Measurements from ENCODE around the gene TBC1D22A.

TBC1D22A gene

DNA sequence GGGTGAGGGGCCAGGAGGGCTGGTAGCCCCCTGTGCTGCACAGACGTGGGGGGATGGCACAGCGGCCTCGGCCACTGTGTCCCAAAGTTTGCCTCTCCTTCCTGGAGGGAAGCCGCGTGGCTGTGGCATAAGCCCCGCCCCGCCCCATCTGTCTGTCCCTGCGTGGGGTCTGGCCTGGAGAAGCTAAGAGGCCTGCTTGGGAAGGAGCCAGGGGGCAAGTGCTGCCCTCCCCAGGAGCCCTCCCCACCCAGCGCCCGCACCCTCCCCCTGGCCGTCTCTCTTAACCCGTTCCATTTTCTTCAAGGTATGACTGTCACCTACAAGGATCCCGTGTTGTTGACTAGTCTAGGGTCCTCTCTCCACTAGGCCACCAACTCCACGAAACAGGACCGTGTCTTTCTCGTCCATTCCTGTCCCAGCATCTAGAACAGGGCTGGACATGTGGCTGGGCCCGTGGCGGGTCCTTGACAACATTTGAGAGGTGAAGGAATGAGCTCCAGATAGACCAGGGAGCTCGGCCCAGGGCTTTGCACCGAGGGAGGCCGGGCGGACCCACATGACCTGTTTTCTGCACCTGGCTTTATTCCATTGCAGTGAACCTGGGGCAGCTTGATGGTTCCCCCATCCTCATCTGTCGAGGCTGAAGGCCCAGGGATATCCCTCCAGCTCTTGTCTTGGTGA is 428.0 kb downstream of the TBC1D22A start:
- DNase-seq (ENCODE audit: low read depth in 2 of 2), result no peak

DNA sequence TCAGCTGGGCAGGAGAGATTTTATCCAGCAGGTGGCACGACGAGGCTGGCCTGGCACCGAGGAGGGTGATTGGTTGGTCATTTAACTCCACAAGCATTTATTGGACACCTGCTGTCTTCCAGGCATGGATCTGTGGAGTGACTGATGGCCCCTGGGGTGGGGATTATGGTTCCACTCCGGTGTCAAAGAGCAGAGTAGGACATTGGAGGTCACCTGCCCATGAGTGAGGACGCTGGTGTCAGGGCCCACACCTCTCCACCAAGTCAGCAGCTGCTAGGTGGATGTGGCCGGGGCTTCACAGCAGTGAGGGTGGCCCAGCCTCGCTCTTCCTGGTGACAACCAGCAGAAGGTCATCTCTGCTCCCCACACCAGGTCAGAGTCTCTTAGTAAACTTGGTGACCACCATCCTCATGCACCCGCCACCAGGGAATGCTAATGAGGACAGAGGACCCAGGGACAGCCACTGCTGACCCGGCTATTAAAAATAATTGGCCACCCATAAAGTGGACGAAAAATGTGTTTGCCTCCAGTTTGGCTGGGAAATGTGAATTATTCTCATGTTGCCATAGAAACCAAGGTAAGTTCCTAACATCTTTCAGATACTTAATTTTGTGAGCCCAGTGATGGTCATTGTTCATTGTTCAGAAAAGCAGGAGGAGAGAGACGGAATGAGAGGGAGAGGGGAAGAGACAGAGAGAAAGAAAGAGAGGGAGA is 428.7 kb downstream of the TBC1D22A start:
- no peak for DNase-seq (ENCODE audit: low read depth in 2 of 2)

DNA sequence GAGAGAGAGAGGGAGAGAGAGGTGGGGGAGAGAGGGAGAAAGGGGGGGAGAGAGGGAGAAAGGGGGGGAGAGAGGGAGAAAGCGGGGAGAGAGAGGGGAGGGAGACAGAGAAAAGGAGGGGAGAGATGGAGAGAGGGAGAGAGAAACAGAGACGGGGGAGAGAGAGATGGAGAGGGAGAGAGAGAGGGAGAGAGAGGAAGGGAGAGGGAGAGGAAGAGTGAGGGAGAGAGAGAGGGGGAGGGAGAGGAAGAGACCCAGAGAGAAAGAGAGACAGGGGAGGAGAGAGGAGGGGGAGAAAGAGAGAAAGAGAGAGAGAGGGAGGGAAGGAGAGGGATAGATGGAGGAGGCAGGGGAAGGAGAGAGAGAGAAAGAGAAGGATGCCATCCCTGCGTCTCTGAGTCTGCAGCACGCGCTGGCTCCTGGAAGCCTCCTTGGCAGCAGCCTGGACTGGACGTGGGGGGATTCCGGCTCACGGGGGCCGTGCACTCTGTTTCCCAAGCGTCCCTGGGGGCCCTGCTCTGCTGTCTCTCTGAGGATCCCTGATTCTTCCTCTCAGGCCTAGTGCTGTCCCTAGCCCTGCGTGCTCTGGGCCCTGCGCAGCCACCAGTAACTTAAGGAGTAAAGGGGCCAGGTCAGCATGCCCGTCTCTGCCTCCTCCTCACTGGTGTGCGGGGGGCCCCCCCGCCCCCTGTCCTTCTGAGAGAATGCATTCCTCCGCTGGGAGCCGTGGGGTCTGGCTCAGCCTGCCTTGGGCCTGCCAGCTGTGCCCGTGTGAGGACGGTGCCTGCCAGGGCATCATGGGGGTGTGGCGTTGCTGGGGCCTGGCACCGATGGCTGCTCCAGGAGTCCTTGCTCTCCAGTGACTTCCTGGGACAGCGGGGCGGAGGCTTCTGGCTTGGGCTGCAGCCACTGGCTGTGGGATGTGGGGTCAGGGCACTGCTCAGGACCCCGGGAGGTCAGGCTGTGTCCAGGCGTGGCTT is 429.5 kb downstream of the TBC1D22A start:
- DNase-seq (ENCODE audit: low read depth in 2 of 2), result no peak

DNA sequence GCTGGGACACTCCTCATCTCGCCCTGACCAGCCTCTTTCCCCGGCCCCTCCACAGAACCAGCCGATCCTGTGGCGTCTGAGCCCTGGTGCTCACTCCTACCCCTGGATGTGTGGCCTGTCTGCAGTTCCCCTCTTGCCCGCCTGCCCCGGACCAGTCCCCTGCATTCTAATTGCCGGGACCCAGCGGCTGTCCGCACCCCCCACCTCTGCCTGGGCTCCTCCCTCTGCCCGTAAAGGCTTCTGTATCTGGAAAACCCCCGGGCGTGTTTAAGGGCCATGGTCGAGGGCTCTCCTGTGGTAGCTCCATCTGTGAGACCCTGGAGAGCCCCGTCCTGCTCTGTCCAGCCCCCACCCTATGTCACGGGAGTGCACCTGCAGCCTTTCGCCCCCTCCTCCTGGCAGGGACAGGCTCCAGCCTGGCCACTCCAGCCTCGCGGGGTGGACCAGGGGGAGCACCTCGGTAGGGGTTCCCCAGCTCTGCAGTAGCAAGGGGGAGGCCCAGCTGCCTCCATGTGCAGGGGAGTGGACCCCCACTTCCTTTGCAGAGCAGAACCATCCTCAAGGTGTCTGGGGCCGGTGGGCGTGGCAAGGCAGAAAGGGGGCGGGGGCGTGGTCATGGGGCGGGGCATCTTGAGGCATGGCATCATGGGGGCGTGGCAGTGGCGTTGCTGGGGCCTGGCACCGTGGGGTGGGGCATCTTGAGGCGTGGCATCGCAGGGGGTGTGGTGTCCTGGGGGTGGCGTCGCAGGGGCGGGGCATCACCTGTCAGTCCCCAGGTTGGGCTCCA is 430.4 kb downstream of the TBC1D22A start:
- DNase-seq (ENCODE audit: low read depth in 2 of 2), result peak in 1 of 2 donors; percentile 10

DNA sequence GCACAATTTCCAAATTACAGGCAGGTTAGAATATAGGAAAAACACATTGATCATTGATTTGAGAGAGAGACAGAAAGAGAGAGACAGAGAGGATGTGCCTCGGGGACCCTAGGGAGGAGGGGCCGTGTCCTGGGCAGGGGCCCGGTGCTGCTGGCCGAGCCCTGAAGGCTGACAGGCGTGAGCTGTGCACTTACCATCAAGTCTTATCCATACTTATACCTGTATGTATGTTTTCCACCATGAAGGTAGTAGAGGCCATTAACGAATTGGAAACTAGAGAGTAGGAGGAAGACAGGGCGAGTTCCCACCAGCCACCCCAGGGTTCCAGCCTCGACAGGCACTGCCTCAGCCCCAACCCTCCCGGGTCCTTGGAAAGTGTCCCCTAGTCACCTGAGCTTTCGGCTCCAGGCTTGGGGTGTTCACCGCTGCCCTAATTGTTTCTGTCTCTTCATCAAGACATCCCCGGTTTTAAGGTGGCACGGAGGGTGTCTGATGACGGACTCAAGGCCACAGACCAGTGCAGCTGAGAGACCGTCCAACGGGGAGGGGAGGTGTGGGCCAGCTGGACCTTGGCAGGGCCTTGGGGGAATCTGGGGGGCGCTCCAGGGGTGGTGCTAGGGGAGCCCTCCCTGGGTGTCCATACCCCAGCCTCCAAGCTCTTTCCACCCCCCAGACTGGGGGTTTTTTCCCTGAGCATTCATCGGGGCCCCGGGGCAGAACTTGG is 431.3 kb downstream of the TBC1D22A start:
- DNase-seq (ENCODE audit: low read depth in 2 of 2), result no peak

DNA sequence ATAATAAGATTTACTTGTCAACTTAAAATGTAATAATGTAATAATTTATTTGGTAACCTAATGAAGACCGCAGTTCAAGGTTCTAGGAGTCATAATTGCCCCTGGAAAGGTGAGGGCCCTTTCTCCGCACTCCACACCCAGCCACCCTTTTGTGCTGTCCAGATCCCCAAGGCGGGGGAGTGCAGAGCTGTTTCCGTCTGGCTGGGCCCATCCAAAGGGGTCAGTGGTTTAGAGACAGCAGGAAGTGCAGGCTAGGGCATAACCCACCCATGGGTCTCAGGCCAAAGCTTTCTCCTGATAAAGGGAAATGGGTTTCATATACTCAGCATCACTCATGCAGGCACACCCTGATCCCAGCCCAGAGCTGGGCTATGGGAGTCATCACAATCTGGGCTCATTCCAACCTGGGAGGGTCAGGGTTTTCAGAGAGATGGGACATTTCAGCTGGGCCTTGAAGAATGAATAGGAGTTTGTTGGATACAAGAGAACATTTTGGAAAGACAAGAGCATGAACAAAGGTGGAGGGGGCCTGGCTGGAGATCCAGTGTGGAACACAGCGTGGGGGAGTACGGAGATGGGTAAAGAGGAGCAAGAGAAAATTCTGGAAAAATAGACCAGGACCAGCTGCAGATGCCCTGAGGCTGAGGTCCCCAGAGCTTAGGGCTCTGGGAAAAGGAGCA is 432.2 kb downstream of the TBC1D22A start:
- DNase-seq (ENCODE audit: low read depth in 2 of 2), result no peak

DNA sequence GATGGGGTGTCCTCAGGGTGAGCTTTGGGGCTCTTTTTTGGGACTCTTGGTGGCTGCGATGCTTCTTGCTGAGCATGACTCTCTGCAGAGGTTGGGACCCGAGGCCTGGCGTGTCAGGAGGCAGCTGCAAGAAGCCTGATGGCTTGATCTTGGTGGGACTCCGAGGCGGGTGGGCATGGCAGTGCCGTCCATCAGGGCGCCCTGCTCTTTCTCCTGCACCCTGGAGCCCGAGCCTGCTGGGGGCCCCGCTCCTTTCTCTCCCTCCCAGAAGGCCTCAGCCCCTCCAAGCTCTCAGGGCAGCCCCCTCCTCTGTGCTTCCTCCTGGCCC is 432.7 kb downstream of the TBC1D22A start:
- no peak for DNase-seq (ENCODE audit: low read depth in 2 of 2)

DNA sequence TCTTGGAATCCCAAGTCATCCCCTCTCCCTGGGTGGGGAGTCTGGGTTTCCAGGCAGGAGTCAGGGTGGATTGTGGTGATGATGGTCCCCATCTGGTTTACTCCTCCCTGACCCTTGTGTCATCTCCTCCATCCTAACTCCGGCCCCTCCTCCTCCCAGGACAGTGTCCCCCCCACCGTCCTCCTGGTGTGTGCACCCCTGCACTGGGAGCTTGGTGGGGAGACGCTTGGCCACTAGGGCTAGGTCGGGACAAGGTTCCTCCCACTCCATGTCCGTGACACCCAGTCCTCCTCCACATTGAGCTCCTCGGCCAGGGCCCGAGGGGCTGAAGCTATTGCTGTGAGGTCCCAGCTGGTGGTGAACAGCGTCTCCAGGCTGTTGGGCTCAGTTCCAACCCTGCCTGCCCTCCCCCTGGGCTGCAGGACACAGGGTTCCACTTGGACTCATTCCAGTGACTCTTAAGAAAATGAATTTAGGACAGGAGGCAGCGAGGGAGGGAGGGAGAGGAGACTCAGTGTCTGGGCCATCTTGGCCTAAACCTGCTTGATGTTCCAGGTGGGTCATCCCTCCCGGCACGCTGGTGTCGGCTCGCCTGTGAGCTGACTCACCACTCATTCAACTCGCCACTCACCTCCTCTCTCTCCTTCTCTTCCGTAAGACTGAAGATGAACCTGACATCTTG is 433.2 kb downstream of the TBC1D22A start:
- DNase-seq (ENCODE audit: low read depth in 2 of 2), result no peak

DNA sequence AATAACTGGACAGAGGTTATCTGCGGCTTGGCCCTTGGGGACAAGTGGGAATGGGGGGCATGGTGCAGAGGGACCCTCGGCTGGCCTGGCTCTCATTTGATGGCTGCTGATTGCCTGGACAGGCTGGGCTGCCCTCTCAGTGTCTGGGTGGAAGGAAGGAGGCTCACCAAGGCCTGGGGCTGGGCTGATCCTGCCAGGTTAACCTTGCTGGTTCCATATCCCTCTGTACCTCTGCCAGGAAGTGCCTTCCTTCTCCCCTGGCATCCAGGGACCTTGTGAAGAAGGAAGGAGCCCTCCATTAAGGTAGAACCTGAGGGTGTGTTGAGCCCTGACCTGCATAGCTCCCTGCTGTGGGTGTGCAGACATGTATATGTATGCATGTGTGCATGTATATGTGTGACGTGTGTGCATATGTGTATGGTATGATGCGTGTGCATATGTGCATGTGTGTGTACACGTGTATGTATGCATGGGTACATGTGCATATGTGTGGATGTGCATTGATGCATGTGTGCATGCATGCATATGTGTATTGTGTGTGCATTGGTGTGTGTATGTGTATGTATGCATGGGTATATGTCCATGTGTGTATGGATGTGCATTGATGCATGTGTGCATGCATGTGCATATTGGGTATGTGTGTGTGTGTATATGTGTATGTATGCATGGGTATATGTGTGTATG is 433.9 kb downstream of the TBC1D22A start:
- no peak for DNase-seq (ENCODE audit: low read depth in 2 of 2)

DNA sequence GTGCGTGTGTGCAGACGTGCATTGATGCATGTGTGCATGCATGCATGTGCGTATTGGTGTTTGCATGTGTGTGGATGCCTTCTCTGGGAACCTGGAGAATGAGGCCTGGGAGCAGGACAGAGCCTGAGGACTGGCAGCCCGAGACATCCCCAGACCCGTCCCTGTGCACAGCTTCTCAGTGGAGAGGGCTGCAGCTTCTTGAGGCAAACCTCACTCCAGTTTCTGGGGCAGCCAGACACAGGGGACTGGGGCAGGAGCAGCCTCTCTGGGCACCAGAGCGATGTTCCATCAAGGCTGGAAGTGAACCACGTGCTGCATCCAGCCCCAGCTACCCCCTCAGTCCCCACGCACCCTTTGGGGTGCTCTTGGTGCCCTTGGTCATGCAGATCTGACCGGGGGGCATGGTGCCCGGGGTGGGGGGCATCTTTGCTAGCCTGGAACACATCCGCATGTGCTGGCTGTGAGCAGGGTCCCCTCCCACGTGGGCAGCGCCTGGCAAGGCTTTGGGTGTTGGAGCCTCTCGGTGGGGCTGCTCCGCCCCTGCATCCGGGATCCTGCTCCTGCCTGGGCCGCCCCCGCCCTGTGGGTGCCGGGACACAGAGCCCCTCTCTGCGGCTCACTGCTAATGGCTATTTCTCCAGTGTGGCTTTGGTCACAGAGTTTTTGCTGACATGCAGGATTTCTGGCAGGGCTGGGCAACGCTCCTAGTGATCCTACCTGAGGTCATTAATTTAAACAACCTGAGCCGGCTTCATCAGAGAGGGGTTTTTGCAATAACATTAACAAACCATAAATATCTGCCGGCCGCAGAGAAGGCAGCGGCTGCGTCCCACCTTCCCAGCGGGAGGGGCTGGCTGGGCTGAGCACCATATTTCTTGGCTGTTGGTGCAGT is 434.7 kb downstream of the TBC1D22A start:
- DNase-seq (ENCODE audit: low read depth in 2 of 2), result no peak

DNA sequence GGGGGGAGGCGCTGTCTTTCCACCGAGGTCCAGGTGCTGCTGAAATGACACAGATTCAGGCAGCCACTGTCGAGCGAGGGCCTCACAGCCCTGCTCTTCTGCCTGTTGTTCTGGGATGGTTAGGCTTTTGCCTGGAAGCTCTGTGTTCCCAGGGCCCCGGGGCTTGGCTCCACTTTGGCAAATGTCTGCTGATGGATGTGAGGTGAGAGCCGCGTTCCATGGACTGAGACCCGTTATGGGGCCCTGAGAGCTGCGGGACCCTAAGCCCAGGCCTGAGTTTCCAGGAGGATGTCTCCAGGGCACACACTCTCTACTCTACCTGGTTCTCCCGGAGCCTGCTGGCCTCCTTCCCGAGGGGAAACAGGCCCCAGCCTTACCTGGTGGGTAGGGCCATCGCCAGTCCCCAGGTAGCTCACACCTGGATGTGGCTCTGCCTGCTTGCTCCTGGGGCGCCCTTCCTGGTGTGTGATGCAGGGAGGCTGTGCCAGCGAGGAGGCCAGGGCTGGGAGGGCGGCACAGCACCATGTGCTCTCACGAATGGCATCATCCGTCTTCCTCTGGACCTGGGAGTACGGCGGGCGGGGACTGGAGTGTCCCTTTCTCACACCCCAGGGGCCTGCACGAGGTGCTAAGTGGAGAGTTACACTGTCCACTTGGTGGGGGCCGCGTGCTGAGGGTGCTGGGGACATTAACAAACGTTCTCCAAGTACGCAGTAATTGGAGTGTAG is 435.5 kb downstream of the TBC1D22A start:
- DNase-seq (ENCODE audit: low read depth in 2 of 2), result no peak

DNA sequence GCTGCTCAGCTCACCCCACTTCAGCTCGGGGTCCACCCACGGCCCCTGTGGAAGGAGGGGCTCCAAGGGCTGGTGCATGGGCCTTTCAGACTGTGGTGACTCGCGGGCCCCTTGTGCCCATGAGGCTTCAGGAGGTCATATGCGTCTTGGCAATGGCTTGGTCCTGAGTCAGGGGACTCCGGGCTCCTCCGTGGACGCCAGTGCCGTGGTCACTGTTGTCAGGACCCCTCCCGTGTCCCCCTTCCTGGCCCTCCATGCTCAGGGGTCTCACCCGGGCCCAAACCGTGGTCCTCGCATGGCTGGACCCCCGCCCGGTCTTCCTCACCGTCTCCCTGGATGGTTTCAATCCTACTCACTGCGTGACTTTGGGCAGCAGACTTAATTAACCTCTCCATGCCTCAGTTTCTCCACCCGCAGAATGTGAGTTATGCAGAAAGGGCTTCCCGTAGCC is 436.4 kb downstream of the TBC1D22A start:
- no peak for DNase-seq (ENCODE audit: low read depth in 2 of 2)

DNA sequence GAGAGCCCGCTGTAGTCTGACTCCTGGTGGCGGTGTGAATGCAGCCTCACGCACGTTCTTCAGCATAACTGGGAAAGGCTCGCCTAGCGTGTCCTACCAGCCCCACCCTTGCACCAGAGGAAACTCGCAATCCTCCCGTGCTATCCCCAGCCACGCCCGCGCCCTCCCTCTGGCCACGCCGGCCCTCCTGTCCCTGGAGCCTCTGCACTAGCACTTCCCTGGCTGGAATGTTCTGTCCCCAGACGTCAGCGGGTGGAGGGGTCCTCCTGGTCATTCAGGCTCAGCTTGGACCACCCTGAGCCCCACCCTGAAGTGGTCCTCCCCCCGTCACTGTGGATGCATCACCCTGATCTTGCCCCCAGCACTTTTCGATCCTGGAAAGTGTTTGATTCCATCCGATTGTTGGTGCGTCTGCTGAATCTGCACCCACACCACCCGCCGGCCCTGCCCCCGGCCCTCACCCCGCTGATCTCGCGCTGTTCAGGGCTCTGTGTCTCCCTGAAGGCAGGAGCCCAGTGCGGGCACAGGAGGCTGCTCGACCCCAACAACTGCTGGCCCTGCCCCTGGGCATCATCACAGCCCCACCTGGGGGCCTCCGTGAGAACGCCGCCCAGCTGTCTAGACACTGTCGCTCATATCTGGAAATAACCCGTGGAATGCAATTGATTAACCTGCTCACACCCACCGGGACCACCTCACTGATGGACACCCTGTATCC is 437.0 kb downstream of the TBC1D22A start:
- no peak for DNase-seq (ENCODE audit: low read depth in 2 of 2)

DNA sequence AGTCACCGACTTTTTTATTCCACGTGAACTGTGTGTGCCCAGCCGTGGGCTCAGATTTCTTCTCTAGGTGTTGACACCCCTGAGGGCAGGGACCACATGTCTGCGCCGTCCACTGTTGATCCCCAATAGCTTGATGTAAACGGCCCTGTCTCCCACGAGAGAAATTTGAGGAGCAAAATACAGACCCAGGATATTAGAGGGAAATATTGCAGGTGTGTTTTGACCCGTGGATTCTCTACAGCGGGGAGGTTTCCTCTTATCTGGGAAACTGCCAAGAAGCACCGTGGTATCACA is 437.5 kb downstream of the TBC1D22A start:
- no peak for DNase-seq (ENCODE audit: low read depth in 2 of 2)

DNA sequence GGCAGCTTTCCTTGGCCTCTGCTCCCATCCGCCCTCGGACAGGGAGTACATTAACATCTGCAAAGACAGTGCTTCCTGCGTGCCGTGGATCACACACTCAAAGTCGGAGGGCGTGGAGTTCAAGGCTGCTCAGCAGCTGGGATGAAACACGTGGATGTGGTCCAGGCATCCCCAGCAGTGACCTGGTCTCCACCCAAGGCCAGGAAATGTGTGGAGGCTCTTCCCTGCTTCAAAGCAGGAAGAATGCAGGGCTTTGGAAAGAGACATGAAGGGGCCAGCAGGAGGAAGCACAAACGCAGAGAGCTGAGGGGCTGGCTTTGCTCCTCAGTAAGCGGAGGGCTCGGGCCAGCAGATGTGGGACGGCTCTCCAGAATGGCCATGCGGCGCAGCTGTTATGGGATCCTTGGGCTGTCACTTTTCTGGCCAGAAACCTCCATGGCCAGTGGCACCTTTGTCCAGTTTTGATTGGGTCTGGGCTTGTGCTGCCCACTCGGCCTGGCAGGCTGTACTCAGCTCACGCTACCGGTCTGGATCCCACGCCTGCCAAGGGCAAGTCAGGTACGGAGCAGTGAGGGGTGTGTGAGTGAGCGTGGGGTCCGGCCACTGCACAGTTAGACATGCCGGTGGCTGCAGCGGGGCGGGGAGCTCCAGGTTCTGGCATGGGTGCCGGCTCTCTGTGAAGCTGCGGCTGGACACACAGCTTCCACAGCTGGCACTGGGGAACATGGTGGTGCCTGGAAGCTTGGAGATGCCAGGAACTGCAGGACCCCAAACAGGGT is 438.0 kb downstream of the TBC1D22A start:
- DNase-seq (ENCODE audit: low read depth in 2 of 2), result no peak
